Activated CD8-positive, alpha-beta memory T cell treated with anti-CD3 and anti-CD28 coated beads for 4 hours (primary cell): ENCODE data around the gene MIOX.

ENCODE experiments used
- DNase-seq, 2 donors: peaks; one replicate each; pipeline ENCODE4 v3.0.0-alpha.2; 2020; ENCODE audit warnings: low read depth in 2 of 2

Gene MIOX

DNA sequence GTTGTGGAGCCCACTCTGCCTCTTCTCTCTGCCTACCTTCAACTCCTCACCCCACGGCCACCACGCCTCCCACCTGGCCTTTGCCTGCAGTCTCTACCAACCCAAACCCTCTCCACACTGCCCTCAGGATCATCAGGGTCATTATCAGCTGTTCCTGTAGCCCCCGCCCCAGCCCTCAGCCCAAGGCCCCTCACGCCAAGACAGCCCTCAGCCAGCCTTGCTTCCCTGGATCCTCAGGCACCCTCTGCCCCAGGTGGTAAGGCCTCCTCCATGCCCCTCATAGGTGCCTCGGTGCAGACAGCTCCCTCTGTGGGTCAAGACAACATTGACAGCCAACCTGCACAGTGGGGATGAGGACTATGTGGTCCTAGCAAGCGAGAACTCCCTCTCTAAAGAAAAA, 13.6 kb upstream of the MIOX start:
- DNase-seq: peak in 1 of 2 donors; percentile 28

DNA sequence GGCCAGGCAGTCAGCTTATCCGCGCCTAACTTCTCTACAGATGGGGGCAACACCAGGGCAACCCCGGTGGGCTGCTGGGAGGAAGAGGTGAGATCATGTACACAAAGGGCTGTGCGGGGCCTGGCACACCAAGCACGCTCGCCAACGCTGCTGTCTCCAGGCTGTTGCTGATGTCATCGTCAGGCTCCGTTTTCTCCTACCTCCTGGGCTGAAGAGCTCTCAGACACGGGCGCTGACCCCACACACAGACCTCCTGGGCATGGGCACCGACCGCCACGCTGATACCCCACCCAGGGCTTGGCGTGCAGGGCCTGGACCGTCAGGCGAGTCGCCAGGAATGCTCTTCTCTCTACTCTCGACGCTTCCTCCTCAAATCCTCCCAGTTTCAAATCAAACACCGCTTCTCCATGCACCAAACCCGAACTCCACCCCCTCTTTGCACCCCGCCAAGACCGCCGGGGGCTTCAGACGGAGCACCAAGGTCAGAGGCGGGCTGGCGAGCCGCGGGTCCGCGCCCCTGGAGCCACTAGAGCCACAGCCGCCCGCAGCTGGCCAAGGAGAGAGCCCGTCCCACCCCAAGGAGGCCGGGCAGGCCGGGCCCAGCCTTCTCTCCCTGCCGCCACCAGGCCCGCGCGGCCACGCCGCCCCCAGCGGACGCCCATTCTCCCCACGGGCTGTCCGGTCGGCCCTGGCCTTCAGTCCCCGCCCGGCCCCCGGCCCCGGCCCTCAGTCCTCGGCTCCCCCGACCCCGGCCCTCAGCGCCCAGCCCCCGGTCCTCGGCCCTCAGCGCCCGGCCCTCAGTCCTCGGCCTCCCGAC, 12.6 kb upstream of the MIOX start:
- no peak for DNase-seq

DNA sequence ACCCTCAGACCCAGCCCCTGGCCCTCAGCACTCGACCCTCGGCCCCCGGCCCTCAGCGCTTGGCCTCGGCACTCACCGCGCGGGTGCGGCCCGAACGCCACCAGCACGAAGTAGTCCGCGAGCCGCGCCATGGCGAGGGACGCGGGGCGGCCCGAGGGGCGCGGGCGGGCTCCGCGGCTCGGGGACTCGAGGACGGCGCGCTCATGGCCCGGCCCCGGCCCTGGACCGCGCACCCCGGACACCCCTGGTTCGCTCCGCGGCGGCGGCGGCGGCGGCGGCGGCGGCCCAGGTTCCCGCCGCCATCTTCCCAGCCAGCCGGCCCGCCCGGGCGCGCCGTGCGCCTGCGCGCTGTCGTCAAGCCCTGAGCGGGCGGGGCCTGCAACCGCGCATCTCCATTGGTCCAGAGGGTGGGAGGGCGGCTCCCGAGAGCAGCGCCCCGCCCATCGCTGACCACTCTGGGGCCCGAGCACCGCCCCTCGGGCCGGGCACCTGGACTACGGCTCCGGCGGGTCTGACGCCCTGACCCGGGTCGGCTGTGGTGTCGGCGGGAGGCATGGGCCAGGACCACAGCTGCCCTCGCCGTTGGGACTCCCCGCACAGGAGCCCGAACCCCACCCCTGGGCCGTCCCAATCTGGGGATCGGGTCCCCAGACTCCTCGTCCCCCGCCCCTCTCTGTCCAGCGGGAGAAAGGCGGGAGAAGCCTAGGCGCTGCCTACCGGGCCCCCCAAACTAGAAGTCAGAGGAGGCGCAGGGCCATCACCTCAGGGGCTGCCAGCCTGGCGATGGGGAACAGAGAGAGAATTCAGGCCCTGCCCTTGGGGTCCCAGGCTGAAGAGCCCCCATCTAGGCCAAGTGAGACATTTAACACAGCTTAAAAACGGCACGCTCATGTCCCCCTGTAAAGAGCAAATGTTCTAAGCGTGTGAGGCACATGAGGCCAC, 11.7 kb upstream of the MIOX start, which contains the start of gene SBF1:
SBF1 (minus strand) TSS at position 326 of the 942 bp plus-strand sequence; CDS start at position 131, 195 bp downstream.
- DNase-seq: peak; percentile 73 to 79

DNA sequence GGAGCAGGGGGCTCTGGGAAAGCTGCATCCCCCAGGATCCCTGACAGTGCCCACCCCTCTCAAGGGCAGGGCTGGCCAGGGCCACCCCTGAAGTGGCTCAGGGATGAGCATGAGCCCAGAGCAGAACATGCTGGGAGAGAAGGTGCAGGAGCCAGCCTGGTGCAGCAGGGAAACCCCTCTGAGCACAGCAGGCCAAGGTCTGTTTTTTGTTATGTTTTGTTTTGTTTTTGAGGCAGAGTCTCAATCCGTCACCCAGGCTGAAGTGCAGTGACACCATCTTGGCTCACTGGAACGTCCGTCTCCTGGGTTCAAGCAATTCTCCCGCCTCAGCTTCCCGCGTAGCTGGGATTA, 11.0 kb upstream of the MIOX start:
- DNase-seq: no peak

DNA sequence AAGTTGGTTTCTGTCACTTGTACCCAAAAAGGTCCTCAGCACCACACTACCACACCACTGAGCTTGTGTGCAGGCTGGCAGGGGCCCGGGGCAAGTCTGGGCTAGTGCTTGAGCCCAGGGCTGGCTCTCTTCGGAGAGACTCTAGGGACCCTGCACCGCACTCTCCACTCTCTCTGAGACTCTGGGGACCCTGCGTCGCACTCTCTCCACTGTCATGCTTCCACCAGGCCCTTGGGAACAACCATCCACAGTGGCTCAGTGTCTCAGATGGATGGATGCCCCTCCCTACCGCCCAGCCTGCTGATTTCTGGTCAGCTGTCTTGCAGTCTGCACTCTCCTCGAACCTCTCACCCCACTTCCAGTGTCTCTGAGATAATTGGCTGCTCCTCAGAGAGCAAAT, 9.8 kb upstream of the MIOX start:
- no peak for DNase-seq

DNA sequence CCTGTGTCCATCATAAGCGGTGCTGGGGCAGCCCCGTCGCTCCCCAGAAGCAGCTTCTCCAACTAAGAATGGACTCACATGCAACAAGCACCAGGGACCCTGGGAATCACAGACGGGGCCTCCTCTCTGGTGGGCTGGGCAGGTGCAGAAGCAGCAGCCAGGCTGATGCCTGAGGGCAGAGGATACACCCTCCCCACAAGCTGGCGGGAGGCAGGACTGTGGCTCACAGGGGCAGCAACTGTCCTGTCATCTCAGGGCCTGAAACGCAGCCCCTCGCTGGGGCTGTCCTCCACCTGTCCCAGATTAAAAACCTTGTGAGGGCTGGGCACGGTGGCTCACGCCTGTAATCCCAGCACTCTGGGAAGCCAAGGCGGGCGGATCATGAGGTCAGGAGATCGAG, 8.7 kb upstream of the MIOX start:
- DNase-seq: no peak

DNA sequence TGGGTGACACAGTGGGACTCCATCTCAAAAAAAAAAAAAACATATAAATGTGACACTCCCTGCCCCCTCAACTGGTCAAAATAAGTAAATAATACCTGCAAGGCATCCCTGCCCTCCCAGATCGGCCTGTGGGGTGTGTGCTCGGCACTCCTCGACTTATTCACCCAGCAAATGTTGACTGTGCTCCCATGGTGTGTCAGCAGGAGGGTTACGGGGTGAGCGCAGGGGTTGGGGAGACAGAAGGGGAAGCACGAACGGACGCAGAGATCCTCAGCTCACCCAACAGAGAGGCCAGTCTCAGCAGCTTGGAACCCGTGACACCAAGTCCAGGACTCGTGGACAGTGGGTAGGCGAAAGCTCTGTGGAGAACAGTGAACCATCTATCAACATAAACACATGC, 6.9 kb upstream of the MIOX start:
- no peak for DNase-seq

DNA sequence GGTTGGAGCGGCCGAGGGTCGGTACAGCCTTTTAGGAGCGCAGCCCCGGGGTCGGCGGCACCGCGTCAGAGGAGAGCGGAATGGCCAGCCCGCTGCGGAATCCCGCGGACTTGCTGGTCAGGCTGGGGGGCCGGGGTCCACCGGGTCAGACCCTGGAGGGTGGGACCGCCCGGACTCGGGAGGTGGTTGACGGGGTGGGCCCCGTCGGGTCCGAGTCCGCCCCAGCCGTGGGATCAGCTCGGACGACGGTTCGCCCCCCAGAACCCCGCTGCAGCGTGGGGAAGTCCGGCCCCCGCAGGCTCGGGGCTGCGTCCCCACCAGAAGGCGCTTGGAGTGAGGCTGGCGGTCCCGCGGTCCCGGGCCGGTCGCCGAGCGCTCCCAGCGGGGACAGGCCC, 5.6 kb upstream of the MIOX start:
- no peak for DNase-seq

DNA sequence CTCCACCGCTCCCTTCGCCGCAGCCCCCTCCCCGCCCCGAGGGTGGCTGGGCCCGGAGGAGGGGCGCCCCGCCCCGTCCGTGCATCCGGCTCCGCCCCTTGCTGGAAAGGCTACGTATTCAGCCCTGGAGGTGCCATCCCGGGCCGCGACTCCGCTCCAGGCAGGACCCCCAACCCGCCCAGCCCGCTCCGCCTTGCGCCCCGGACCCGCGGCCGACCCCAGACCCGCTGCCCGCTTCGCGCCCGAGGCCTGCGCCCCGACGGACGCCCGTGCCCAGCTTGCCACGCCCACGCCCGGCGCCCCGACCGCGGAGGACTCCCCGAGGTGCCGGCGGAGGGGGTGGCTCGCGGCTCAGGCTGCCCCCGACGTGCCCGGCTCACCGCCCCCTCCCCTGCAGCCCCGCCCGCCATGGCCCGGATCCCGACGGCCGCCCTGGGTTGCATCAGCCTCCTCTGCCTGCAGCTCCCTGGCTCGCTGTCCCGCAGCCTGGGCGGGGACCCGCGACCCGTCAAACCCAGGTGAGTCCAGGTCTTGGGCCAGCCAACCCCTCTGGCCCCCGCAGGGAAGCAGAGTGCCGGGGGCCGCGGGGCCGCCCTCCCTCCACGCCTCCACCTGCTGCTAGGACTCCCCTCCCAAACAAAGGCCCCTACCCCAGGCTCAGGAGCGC, 5.1 kb upstream of the MIOX start, which contains the start of gene ADM2:
ADM2 (plus strand) TSS at position 104 of the 667 bp plus-strand sequence; CDS start at position 409, 305 bp downstream.
- DNase-seq: peak in 1 of 2 donors; percentile 31

DNA sequence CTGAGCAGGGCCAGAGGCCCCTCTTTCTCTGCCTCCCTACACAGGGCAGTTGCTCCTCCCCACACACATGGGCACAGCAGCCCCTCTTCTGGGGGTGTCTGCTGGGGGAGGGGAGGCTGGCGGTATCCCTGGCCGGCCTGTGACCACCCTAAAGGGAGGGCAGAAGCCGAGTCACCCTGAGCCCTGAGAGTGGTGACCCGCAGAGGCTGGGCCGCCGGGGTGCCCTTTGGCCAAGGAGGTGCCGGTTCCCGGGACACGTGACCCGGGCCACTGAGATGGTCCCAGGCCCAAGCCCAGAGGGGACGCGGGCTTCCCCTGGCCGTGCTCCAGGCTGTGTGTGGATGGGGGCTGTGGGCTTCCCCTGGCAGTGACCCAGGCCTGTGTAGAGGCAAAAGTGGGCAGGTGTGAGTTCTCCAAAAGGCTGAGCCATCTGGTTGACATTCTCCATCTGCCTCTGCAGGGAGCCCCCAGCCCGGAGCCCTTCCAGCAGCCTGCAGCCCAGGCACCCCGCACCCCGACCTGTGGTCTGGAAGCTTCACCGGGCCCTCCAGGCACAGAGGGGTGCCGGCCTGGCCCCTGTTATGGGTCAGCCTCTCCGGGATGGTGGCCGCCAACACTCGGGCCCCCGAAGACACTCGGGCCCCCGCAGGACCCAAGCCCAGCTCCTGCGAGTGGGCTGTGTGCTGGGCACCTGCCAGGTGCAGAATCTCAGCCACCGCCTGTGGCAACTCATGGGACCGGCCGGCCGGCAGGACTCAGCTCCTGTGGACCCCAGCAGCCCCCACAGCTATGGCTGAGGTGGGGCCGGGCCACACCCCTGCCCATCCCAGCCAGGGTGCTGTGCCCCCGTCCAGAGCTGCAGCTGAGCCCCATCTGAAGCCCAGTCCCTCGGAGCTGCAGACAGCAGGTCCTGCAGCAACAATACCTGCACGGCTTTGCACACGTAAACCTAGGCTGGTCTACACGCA, 4.3 kb upstream of the MIOX start:
- DNase-seq: no peak

DNA sequence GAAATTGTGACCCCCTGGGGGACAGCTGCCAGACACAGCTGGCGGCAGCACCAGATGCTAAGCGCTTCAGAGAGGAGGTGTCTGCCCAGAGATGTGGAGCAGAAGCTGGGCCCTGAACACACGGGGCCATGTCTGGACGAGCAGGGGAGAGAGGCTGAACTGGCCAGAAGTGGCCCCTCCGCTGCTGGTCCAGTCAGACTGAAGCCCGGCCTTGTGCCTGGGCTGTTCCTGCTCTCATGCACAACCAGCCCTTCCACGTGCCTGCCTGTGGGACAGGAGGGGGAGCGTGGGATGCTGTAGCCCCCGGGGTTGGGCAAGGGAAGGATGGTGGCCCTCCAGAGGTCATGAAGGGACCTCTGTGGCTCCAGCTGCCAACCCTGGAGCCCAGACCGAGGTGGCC, 3.6 kb upstream of the MIOX start:
- no peak for DNase-seq

DNA sequence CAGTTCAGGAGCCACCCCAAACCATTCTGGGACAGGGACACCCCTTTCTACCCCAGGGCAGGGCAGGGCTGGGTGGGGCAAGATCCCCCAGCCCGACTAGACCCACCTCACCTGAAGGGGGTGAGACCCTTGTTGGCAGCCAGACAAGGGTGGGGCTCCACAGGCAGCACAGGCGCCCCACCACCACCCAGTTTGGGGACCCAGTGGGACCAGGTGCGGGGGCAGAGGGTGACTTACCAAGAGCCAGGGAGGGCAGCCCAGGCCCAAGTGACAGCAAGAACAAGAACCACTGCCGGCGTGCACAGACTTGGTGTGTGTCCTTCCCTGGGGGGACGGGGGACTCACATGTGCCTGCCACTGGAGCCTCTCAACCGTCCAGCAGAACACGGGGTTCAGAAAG, 3.1 kb upstream of the MIOX start:
- DNase-seq: no peak

DNA sequence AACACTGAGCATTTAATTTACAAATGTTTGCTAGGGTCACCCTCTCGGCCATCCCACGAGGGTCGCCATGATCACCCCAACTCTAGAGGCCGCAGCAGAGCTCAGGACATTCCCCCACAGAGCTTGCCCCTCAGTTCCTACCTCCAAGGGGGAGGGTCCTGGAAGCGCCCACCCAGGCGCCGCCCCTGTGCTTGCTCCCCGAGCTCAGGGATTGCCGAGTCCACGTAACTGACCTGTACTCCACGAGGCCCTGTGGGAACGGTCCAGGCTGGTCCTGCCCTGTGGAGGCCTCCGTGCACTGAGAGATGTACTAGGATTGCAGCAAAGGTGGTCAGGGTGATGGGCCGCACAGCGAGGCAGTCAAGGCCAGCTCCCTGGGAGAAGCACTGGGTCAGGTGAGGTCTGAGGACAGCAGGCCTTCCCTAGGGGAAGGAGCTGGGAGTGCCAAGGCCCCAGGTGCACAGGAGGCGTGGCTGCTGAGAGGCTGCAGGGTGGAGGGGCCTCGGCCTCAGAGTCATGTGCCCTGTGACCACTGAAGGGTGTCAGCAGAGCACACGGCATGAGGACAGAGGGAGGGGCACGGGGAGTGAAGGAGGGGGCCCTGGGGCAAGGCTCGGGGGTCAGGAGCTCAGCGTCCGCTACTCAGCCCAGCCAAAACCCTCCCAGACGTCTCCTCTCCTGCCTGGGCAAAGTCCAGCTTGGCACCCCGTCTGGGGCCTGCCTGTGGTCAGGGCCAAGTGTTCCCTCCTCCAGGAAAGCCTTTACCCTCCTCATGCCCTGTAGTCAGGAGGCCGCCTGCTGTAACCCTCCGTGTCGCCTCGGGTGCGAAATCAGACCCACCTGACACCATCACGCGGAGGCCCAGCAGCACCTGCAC, 2.4 kb upstream of the MIOX start:
- DNase-seq: no peak

DNA sequence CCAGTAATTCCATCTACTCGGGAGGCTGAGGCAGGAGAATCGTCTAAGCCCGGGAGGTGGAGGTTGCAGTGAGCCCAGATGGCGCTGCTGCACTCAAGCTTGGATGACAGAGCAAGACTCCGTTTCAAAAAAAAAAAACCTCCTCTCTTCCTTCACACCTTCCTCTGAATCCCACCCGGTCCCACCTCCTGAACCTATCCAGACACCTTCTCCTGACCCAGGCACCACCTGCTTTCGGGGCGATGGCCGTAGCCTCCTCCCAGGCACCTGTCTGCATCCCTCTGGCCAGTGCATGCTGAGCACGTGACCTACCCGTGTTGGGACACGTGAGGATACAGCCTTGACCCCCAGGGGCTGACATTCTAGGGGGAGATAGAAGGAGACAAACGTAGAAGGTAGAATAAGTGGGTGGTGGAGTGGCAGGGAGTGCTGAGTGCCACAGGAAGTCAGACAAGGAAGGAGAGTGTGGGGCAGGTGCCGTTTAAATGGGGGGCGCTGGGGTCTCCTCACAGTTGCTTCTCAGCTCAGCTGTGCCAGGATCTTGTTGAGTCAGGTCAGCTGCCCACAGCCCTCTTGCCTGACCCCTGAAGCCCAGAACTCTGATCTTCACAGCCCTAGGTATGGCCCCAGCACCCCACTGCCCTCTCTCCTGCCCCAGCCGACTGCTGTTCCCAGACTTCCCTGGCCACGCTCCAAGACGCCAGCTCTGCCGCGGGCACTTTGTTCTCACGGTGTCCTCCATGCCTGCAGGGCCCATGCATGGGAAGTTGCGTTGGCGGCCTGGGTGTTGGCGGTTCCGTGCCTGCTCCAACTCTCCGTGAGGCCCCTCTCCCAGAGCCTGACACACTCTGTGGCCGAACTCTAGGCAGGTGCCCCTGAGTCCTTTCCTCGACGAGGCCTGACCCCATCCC, 1.2 kb upstream of the MIOX start:
- DNase-seq: no peak

DNA sequence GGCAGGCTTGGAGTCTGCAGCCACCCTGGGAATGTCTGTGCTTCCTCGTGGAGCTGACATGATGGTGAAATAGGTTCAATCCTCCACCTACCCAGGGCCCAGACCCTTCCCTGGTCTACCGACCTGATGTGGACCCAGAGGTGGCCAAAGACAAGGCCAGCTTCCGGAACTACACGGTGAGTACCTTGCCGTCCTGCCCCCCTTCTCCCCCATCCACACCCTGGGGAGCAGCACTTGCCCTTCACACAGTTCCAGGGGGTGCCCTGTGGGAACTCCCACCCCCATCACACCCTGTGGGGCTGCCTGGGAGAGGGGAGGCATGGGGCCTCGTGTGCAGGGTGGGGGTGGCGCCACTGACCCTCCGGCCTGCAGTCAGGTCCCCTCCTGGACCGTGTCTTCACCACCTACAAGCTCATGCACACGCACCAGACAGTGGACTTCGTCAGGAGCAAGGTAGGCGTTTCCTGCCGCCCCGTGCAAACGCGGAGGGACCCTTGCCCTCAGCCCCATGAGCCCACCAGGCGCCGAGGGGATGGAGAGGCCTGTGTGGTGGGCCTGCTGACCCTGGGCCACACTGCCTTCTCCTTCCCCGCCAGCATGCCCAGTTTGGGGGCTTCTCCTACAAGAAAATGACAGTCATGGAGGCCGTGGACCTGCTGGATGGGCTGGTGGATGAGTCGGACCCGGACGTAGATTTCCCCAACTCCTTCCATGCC, 789 bp downstream of the MIOX start:
- DNase-seq: no peak

DNA sequence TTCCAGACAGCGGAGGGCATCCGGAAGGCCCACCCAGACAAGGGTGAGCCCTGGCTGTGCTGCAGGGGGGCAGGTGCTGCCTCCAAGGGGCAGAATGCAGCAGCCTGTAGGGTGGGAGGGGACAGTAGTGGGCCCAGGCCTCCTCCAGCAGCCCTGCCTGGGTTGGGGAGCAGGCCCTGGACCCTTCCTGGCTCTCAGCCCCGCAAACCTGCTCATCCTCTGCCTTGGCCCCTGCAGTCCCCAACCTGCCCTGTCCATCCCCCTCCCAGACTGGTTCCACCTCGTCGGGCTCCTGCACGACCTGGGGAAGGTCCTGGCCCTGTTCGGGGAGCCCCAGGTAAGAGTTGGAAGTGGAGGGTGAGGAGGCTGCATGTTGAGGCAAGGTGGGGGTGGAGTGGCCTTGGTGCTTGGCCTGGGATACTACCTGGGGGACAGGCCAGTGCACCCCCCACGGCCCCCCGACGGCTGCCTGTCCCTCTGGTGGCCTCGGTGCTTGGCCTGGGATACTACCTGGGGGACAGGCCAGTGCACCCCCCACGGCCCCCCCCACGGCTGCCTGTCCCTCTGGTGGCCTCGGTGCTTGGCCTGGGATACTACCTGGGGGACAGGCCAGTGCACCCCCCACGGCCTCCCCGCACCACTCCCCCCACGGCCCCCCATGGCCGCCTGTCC, 1.5 kb downstream of the MIOX start:
- no peak for DNase-seq

DNA sequence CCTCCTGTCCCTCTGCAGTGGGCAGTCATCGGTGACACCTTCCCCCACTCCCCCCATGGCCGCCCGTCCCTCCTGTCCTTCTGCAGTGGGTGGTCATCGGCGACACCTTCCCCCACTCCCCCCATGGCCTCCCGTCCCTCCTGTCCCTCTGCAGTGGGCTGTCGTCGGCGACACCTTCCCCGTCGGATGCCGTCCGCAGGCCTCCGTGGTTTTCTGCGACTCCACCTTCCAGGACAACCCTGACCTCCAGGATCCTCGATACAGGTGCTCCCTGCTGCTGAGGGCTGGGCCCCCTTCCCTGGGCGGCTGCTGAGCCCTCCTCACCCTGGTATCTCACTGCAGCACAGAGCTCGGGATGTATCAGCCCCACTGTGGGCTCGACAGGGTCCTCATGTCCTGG, 2.2 kb downstream of the MIOX start:
- no peak for DNase-seq
